ENCODE results near the gene PMVK.

PMVK gene

DNA sequence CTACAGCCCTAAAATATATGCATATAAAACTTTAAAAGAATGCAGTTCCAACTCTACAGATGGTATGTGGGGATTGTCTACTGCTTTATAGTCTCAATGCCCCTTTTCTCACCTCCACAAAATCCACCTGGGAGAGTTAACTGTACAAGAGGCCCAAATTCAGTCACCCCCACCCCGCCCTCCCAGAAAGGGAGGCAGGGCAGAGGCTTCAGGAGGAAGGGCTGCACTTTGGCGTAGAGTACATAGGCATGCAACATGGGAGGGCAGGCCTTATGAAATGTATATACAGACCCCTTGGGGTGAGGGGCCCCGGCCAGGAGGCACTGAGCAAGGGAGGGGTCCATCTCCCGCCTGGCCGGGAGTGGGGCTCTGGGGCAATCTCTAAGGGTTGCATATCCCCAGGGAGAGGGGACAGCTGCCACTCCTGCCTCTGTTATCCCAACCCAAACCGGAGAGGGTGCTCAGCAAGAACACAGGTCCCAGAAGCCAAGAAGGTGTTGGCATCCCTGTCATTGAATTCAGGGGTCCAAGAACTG, 26.3 kb upstream of the PMVK start:
- peak overlapping the region; percentile 62 for H3K4me3 ChIP-seq (replicated peaks; ENCODE audit: low read depth, low read length)

DNA sequence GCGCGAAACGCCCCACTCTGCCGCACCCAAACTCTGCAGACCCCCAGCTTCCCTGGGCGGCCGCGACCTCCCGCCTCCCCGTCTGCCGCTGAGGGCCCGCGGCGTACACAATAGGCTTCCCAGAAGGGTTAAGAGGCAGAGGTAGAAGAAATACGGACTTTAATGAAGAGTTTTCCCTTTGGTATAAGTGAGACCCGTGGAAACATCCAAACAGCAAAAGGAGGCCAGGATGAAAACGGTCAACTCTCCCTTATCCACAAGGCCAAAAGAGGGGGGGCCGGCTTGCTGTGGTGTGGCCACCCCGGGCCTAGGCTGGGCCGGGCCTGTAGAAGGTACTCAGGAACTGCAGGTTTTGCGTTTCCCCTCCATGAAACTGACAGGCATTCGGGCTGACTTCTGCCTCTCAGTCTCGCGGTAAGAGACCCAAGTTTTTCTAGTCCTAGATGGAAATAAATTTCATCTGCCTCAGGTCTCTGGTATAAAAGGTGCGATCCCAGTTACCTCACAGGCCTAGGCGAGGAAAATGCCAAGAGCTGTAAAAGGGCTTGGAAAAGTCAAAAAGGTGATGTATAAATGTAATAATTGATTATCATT, 25.7 kb upstream of the PMVK start:
- Histone ChIP-seq H3K27me3 (replicated peaks; ENCODE audit: control insufficient read depth, insufficient read depth, low read length) (no peaks in the 10 kb centered on the region), H3K36me3 (ENCODE audit: control insufficient read depth, insufficient read depth, low read length) (peaks cover 43% of the 10 kb centered on the region), H3K4me3 (replicated peaks; ENCODE audit: low read depth, low read length) (peak overlapping the region; percentile 62)
- no peak for DNase-seq (ENCODE audit: extremely low read depth, insufficient read length)
- TF ChIP-seq, protein P1, sequence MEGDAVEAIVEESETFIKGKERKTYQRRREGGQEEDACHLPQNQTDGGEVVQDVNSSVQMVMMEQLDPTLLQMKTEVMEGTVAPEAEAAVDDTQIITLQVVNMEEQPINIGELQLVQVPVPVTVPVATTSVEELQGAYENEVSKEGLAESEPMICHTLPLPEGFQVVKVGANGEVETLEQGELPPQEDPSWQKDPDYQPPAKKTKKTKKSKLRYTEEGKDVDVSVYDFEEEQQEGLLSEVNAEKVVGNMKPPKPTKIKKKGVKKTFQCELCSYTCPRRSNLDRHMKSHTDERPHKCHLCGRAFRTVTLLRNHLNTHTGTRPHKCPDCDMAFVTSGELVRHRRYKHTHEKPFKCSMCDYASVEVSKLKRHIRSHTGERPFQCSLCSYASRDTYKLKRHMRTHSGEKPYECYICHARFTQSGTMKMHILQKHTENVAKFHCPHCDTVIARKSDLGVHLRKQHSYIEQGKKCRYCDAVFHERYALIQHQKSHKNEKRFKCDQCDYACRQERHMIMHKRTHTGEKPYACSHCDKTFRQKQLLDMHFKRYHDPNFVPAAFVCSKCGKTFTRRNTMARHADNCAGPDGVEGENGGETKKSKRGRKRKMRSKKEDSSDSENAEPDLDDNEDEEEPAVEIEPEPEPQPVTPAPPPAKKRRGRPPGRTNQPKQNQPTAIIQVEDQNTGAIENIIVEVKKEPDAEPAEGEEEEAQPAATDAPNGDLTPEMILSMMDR (IDR thresholded peaks at IDR 0.05; ENCODE audit: insufficient read depth, low read length, poor library complexity, severe bottlenecking), result no peak

More for the DNA sequence above, 26.3 kb upstream of the PMVK start:
- no peaks in the 10 kb centered on the region for H3K27me3 ChIP-seq (replicated peaks; ENCODE audit: control insufficient read depth, insufficient read depth, low read length)
- peaks cover 47% of the 10 kb centered on the region for H3K36me3 ChIP-seq (ENCODE audit: control insufficient read depth, insufficient read depth, low read length)
- TF ChIP-seq, protein P1 (IDR thresholded peaks at IDR 0.05; ENCODE audit: insufficient read depth, low read length, poor library complexity, severe bottlenecking), result no peak
- DNase-seq (ENCODE audit: extremely low read depth, insufficient read length), result no peak

DNA sequence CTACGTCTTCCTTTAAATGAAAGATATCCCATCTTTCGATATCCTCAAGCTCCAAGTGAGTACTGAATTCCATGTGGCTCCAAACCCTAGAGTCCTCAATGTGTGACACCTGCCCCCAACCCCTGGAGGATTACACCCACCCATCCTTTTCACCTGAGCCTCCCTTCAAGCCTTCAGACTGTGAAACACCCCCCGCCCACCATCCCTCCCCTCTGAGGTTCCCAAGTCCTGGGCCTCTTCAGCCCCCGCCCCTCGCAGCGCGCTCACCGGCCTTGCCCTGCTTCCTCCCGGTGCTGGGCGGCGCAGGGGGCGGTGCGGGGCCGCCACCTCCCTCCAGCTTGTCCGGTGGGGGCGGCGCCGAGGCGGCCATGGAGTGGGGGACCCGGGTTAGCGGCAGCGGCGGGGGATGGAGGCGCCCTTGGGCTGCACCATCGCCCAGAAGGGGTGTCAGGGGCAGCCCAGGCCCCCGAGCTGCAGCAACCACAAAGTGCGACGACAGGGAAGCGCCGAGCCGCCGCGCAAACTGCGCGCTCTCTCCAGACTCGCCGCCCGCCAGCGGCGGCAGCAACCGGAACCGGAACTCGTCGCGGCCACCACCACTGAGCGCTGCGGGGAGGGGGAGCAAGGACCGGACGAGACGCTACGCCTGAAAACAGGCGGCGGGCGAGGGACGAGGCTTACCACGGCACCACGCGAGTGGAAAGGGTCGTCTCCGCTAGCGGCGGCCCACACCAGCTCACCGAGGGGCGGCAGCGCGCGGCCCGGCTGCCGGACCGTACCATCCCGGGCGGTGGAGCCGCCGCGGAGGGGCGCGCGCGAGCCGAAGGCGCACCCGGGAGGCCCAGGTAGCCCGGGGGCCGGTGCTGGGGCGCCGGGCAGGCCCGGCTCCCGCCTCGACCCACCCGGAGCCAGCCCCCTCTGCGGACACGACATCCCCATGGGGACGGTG, 25.0 kb upstream of the PMVK start, which contains the start of gene PYGO2:
Gene PYGO2, minus strand, starts transcription at position 576 of the 949 bp plus-strand sequence. Its CDS starts 206 bp downstream, at position 370.
- TF ChIP-seq, protein P1 (IDR thresholded peaks at IDR 0.05; ENCODE audit: insufficient read depth, low read length, poor library complexity, severe bottlenecking), result peak; percentile 34
- H3K36me3 ChIP-seq (ENCODE audit: control insufficient read depth, insufficient read depth, low read length), result peaks cover 38% of the 10 kb centered on the region
- DNase-seq (ENCODE audit: extremely low read depth, insufficient read length), result peak; percentile 90
- no peaks in the 10 kb centered on the region for H3K27me3 ChIP-seq (replicated peaks; ENCODE audit: control insufficient read depth, insufficient read depth, low read length)
- peak within 1 kb of the TSS; percentile 62 for H3K4me3 ChIP-seq (replicated peaks; ENCODE audit: low read depth, low read length)

DNA sequence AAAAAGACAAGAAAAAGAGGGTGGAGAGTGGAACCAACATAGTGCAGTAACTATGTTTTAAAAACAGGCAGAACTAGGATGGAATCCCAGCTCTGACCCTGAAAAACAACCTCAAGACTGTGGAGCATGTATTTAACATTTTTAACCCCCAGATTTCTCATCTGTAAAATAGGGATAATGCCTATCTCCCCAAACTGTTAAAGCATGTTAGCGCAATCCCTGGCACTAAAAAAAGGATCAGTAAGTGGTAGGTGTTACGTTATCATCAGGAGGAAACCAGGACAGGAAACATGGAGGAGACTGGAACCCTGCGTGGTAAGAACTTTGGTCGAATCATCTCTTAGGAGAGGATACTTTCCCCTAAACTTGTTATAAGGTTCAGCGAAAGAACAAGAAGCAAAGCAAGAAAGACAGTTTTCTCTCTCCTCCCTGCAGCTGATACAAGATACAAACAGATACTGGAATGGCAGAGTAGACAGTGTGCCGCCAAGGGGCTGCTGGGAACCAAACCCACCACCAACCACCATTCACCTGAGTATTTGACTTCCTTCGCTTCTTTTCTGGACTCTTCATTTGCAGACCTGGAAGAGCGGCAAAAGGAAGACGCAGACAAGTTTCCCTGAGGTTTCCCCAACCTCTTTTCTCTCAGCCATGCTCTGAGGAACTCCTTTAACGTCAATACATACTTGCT, 24.1 kb upstream of the PMVK start:
- H3K27me3 ChIP-seq (replicated peaks; ENCODE audit: control insufficient read depth, insufficient read depth, low read length), result no peaks in the 10 kb centered on the region
- peaks cover 30% of the 10 kb centered on the region for H3K36me3 ChIP-seq (ENCODE audit: control insufficient read depth, insufficient read depth, low read length)
- TF ChIP-seq, protein P1 (IDR thresholded peaks at IDR 0.05; ENCODE audit: insufficient read depth, low read length, poor library complexity, severe bottlenecking), result no peak
- H3K4me3 ChIP-seq (replicated peaks; ENCODE audit: low read depth, low read length), result peak overlapping the region; percentile 62
- DNase-seq (ENCODE audit: extremely low read depth, insufficient read length), result no peak

- Histone ChIP-seq H3K36me3 (ENCODE audit: control insufficient read depth, insufficient read depth, low read length) (peaks cover 22% of the 10 kb centered on the region), H3K4me3 (replicated peaks; ENCODE audit: low read depth, low read length) (no peak overlapping the region), H3K27me3 (replicated peaks; ENCODE audit: control insufficient read depth, insufficient read depth, low read length) (no peaks in the 10 kb centered on the region)
- TF ChIP-seq, protein P1 (IDR thresholded peaks at IDR 0.05; ENCODE audit: insufficient read depth, low read length, poor library complexity, severe bottlenecking), result no peak
- DNase-seq (ENCODE audit: extremely low read depth, insufficient read length), result no peak
These were observed 22.9 kb upstream of the PMVK start for GRCh38 chr1:154959426-154959780.
